MM.1S (cell line): ENCODE data around the gene ZCCHC13.
"Not testable (repeated sequence)": the region's sequence is repeated elsewhere in the genome, so short reads cannot be mapped to it uniquely, and the experiment has no call there.

Source experiments
- DNase-seq: peaks from one replicate; pipeline ENCODE4 v3.0.0-alpha.2; 2015
- H2AFZ ChIP-seq: fragments of 300-600 bp; sonication (generic); 2 replicates; pipeline ENCODE4 v1.6.0; 2016; ENCODE audit warnings: antibody characterized with exemption, low read length
- H3F3A ChIP-seq: fragments of 300-600 bp; sonication (generic); 2 replicates; pipeline ENCODE4 v1.6.1; 2016; ENCODE audit warnings: mild to moderate bottlenecking, antibody characterized with exemption, low read length, moderate library complexity, mixed read lengths; ENCODE audit not compliant: insufficient read depth
- H3K27ac ChIP-seq: fragments of 300-600 bp; sonication (generic); 2 replicates; pipeline ENCODE4 v1.5.1; 2016; ENCODE audit warnings: mild to moderate bottlenecking, low read length
- H3K27me3 ChIP-seq: fragments of 300-600 bp; sonication (generic); replicated peaks from 2 replicates; pipeline ENCODE4 v1.6.0; 2016; ENCODE audit warnings: low read length; ENCODE audit not compliant: insufficient read depth
- H3K36me3 ChIP-seq: fragments of 300-600 bp; sonication (generic); replicated peaks from 2 replicates; pipeline ENCODE4 v1.6.1; 2016; ENCODE audit warnings: mild to moderate bottlenecking, low read length, mixed read lengths; ENCODE audit not compliant: insufficient read depth
- H3K4me1 ChIP-seq: fragments of 300-600 bp; sonication (generic); 2 replicates; pipeline ENCODE4 v1.6.1; 2016; ENCODE audit warnings: low read length, mixed read lengths
- H3K4me2 ChIP-seq: fragments of 300-600 bp; sonication (generic); 2 replicates; pipeline ENCODE4 v1.6.0; 2016; ENCODE audit warnings: low read depth, low read length
- H3K4me3 ChIP-seq: fragments of 300-600 bp; sonication (generic); 2 replicates; pipeline ENCODE4 v1.5.1; 2016; ENCODE audit warnings: low read length, mixed read lengths
- H3K79me2 ChIP-seq: fragments of 300-600 bp; sonication (generic); 2 replicates; pipeline ENCODE4 v1.6.1; 2016; ENCODE audit warnings: mixed run types, low read length, mixed read lengths
- H3K9ac ChIP-seq: fragments of 300-600 bp; sonication (generic); 2 replicates; pipeline ENCODE4 v1.6.1; 2016; ENCODE audit warnings: low read length, mixed read lengths
- H3K9me2 ChIP-seq: fragments of 300-600 bp; sonication (generic); replicated peaks from 2 replicates; pipeline ENCODE4 v1.6.1; 2016; ENCODE audit warnings: mild to moderate bottlenecking, low read length, mixed read lengths; ENCODE audit not compliant: insufficient read depth
- H3K9me3 ChIP-seq: fragments of 300-600 bp; sonication (generic); replicated peaks from 2 replicates; pipeline ENCODE4 v1.6.1; 2016; ENCODE audit warnings: mild to moderate bottlenecking, low read length, mixed read lengths; ENCODE audit not compliant: insufficient read depth
- H4K20me1 ChIP-seq: fragments of 300-600 bp; sonication (generic); 2 replicates; pipeline ENCODE4 v1.6.1; 2016; ENCODE audit warnings: mild to moderate bottlenecking, low read length, moderate library complexity, mixed read lengths; ENCODE audit not compliant: insufficient read depth
- CTCF ChIP-seq: fragments of 300-600 bp; sonication (generic); IDR thresholded peaks from 2 replicates; pipeline ENCODE4 v1.5.1; 2016; ENCODE audit warnings: antibody characterized with exemption, low read length, mixed read lengths
- EZH2 ChIP-seq: fragments of 300-600 bp; sonication (generic); optimal IDR thresholded peaks from 2 replicates; pipeline ENCODE3; 2017; ENCODE audit warnings: low read depth, mild to moderate bottlenecking, antibody characterized with exemption, low read length, mixed read lengths
- EZH2phosphoT487 ChIP-seq: fragments of 300-600 bp; sonication (generic); IDR thresholded peaks from 2 replicates; pipeline ENCODE4 v1.6.1; 2018; ENCODE audit warnings: antibody characterized with exemption, low read length

ZCCHC13 gene

GRCh38 chrX:74304016-74304415 lies at the start of gene ZCCHC13:
Gene ZCCHC13 (plus strand): TSS chrX:74304180. CDS start chrX:74304267, 87 bp downstream.
- Histone ChIP-seq H3K9me2 (no peaks in the 10 kb centered on the region), H3K4me3 (no peak within 1 kb of the TSS), H3K79me2 (no peaks in the 10 kb centered on the region), H3K27ac (no peak within 1 kb of the TSS), H3K9ac (no peak within 1 kb of the TSS), H3K27me3 (no peaks in the 10 kb centered on the region), H2AFZ (no peak within 1 kb of the TSS), H3K36me3 (no peaks in the 10 kb centered on the region), H3K4me1 (no peaks in the 10 kb centered on the region), H3F3A (no peaks in the 10 kb centered on the region), H3K9me3 (no peaks in the 10 kb centered on the region), H3K4me2 (no peak within 1 kb of the TSS), H4K20me1 (no peaks in the 10 kb centered on the region)
- DNase-seq, result no peak
- TF ChIP-seq EZH2phosphoT487 (no peak), CTCF (no peak), EZH2 (no peak)

- H3K79me2 ChIP-seq, H3K4me3 ChIP-seq, H3F3A ChIP-seq, H3K4me1 ChIP-seq, H3K4me2 ChIP-seq, DNase-seq, H3K36me3 ChIP-seq, H4K20me1 ChIP-seq, H3K27ac ChIP-seq, H3K9ac ChIP-seq, H3K9me3 ChIP-seq, H2AFZ ChIP-seq, H3K27me3 ChIP-seq, H3K9me2 ChIP-seq: not testable (repeated sequence)
Measured at GRCh38 chrX:74258111-74258510, 45.9 kb upstream of the ZCCHC13 start.

- no peak overlapping the region for H3K4me2 ChIP-seq
- no peaks in the 10 kb centered on the region for H3K27me3 ChIP-seq
- no peak overlapping the region for H3K27ac ChIP-seq
- H3K9me3 ChIP-seq, result no peaks in the 10 kb centered on the region
- no peaks in the 10 kb centered on the region for H3K79me2 ChIP-seq
- no peaks in the 10 kb centered on the region for H3K9me2 ChIP-seq
- H3F3A ChIP-seq, result no peaks in the 10 kb centered on the region
- H3K4me3 ChIP-seq, result no peak overlapping the region
- H3K9ac ChIP-seq, result no peak overlapping the region
- TF ChIP-seq CTCF, result no peak
- no peak for TF ChIP-seq EZH2
- no peak for TF ChIP-seq EZH2phosphoT487
- DNase-seq, result no peak
- H4K20me1 ChIP-seq, result no peaks in the 10 kb centered on the region
- no peaks in the 10 kb centered on the region for H3K36me3 ChIP-seq
- H3K4me1 ChIP-seq, result no peaks in the 10 kb centered on the region
- H2AFZ ChIP-seq, result no peak overlapping the region
Measured at GRCh38 chrX:74259885-74260491, 44.0 kb upstream of the ZCCHC13 start.

GRCh38 chrX:74262452-74263209 lies 41.3 kb upstream of the ZCCHC13 start:
- H3K4me3 ChIP-seq, result no peak overlapping the region
- no peak overlapping the region for H3K9ac ChIP-seq
- H3F3A ChIP-seq, result no peaks in the 10 kb centered on the region
- H3K36me3 ChIP-seq, result no peaks in the 10 kb centered on the region
- no peak overlapping the region for H3K27ac ChIP-seq
- H3K9me2 ChIP-seq, result no peaks in the 10 kb centered on the region
- H3K79me2 ChIP-seq, result no peaks in the 10 kb centered on the region
- H3K9me3 ChIP-seq, result no peaks in the 10 kb centered on the region
- no peak overlapping the region for H3K4me2 ChIP-seq
- no peaks in the 10 kb centered on the region for H3K4me1 ChIP-seq
- no peak overlapping the region for H2AFZ ChIP-seq
- H3K27me3 ChIP-seq, result no peaks in the 10 kb centered on the region
- no peaks in the 10 kb centered on the region for H4K20me1 ChIP-seq
- TF ChIP-seq EZH2phosphoT487 (no peak), EZH2 (no peak), CTCF (no peak)
- no peak for DNase-seq
